Measurements from ENCODE around the gene TMEM37.

The TMEM37 gene

DNA sequence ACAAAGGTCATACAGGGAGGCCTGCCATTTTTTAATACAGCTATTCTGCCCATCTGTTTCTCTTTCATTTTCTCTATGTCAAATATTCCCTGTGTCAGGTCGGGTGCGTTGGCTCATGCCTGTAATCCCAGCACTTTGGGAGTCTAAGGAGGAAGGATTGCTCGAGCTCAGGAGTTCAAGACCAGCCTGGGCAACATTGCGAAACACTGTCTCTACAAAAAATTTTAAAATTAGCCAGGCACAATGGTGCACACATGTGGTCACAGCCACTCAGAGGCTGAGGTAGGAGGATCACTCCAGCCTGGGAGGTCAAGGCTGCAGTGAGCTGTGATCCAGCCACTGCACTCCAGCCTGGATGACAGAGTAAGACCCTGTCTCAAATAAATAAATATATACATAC is 34.7 kb downstream of the TMEM37 start:
- Histone ChIP-seq H3K9me3 (ENCODE audit: control insufficient read depth in 2 of 2, low read length in 2 of 2) (no peaks in the 10 kb centered on the region), H3K9ac (ENCODE audit: low read depth in 1 of 2, low read length in 2 of 2) (no peak overlapping the region), H3K4me3 (ENCODE audit: low read length in 2 of 2) (no peak overlapping the region), H3K4me1 (ENCODE audit: control insufficient read depth in 2 of 2, insufficient read depth in 2 of 2, low read length in 2 of 2) (no peaks in the 10 kb centered on the region), H3K36me3 (ENCODE audit: control insufficient read depth in 2 of 2, insufficient read depth in 2 of 2, low read length in 2 of 2) (no peaks in the 10 kb centered on the region), H3K27me3 (ENCODE audit: control insufficient read depth in 2 of 2, insufficient read depth in 2 of 2, low read length in 2 of 2) (no peaks in the 10 kb centered on the region), H3K27ac (ENCODE audit: low read depth in 2 of 2, low read length in 2 of 2) (no peak overlapping the region)

DNA sequence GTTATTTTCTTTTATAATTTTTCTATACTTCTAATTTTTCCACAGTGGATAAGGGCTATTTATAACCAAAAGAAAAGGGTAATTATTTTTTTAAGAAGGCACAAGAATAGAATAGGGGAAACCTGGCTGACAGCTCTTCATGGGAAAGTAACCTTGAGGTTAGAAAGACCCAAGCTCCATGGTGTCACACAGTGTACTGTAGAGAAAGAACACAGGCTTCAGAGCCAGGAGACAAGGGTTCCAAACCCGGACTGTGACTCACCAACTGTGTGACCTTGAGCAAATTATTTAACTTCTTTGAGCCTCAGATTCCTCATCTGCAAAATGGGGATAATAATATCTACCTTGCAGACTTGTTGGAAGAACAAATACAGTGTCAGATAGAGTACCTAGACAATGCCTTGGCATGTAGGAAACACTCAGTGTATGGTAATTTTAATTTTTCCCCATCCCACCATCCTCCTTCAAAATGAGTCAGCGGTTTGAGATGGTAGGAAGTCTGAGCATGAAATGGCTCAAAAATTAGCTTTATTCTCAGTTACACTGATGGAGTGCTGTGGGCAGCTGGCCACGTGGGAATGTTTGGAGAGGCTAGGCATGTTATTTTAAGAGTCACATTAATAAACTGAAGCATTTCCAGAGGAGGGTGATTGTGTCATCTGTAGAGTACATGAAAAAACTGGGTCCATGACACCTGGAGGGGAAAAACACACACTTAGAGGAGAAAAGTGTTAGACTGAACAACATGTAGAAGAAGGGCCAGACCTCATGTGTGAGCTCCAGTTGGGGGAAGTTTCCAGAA is 36.7 kb downstream of the TMEM37 start:
- H3K9me3 ChIP-seq (ENCODE audit: control insufficient read depth in 2 of 2, low read length in 2 of 2), result no peaks in the 10 kb centered on the region
- H3K27ac ChIP-seq (ENCODE audit: low read depth in 2 of 2, low read length in 2 of 2), result no peak overlapping the region
- H3K27me3 ChIP-seq (ENCODE audit: control insufficient read depth in 2 of 2, insufficient read depth in 2 of 2, low read length in 2 of 2), result no peaks in the 10 kb centered on the region
- H3K4me3 ChIP-seq (ENCODE audit: low read length in 2 of 2), result no peak overlapping the region
- H3K4me1 ChIP-seq (ENCODE audit: control insufficient read depth in 2 of 2, insufficient read depth in 2 of 2, low read length in 2 of 2), result peaks cover 0 to 4% of the 10 kb centered on the region in 2 donors
- no peaks in the 10 kb centered on the region for H3K36me3 ChIP-seq (ENCODE audit: control insufficient read depth in 2 of 2, insufficient read depth in 2 of 2, low read length in 2 of 2)
- no peak overlapping the region for H3K9ac ChIP-seq (ENCODE audit: low read depth in 1 of 2, low read length in 2 of 2)

DNA sequence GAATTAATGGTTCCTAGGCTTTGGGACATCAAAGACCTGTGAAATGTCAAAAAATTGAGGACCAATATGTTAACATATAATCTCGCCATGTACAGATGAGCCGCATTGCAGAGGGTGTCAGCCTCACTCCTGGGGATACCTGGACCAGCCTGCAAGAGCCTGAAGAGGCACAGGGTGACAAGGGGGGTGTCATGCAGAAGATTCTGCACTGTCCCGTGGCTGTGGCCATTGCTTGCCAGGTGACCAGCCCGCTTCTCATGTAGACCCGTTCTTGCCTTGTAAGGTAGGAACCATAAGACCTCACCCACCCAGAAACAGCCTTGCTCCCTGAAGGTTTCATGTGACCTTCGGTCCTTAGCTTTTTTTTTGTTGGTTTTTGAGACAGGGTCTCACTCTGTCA is 37.5 kb downstream of the TMEM37 start:
- H3K27ac ChIP-seq (ENCODE audit: low read depth in 2 of 2, low read length in 2 of 2), result no peak overlapping the region

GRCh38 chr2:119469661-119470297 is 38.1 kb downstream of the TMEM37 start:
- H3K9me3 ChIP-seq (ENCODE audit: control insufficient read depth in 2 of 2, low read length in 2 of 2), result no peaks in the 10 kb centered on the region
- H3K9ac ChIP-seq (ENCODE audit: low read depth in 1 of 2, low read length in 2 of 2), result no peak overlapping the region
- no peaks in the 10 kb centered on the region for H3K27me3 ChIP-seq (ENCODE audit: control insufficient read depth in 2 of 2, insufficient read depth in 2 of 2, low read length in 2 of 2)
- peaks cover 0 to 4% of the 10 kb centered on the region in 2 donors for H3K4me1 ChIP-seq (ENCODE audit: control insufficient read depth in 2 of 2, insufficient read depth in 2 of 2, low read length in 2 of 2)
- no peaks in the 10 kb centered on the region for H3K36me3 ChIP-seq (ENCODE audit: control insufficient read depth in 2 of 2, insufficient read depth in 2 of 2, low read length in 2 of 2)
- H3K27ac ChIP-seq (ENCODE audit: low read depth in 2 of 2, low read length in 2 of 2), result no peak overlapping the region
- H3K4me3 ChIP-seq (ENCODE audit: low read length in 2 of 2), result no peak overlapping the region

More for the DNA sequence above, 37.5 kb downstream of the TMEM37 start:
- H3K4me1 ChIP-seq (ENCODE audit: control insufficient read depth in 2 of 2, insufficient read depth in 2 of 2, low read length in 2 of 2), result peaks cover 0 to 4% of the 10 kb centered on the region in 2 donors
- no peaks in the 10 kb centered on the region for H3K27me3 ChIP-seq (ENCODE audit: control insufficient read depth in 2 of 2, insufficient read depth in 2 of 2, low read length in 2 of 2)
- H3K9me3 ChIP-seq (ENCODE audit: control insufficient read depth in 2 of 2, low read length in 2 of 2), result no peaks in the 10 kb centered on the region
- no peak overlapping the region for H3K9ac ChIP-seq (ENCODE audit: low read depth in 1 of 2, low read length in 2 of 2)
- H3K36me3 ChIP-seq (ENCODE audit: control insufficient read depth in 2 of 2, insufficient read depth in 2 of 2, low read length in 2 of 2), result no peaks in the 10 kb centered on the region
- H3K4me3 ChIP-seq (ENCODE audit: low read length in 2 of 2), result no peak overlapping the region

GRCh38 chr2:119472749-119473148 is 41.1 kb downstream of the TMEM37 start:
- Histone ChIP-seq H3K9ac (ENCODE audit: low read depth in 1 of 2, low read length in 2 of 2) (no peak overlapping the region), H3K27ac (ENCODE audit: low read depth in 2 of 2, low read length in 2 of 2) (no peak overlapping the region), H3K9me3 (ENCODE audit: control insufficient read depth in 2 of 2, low read length in 2 of 2) (no peaks in the 10 kb centered on the region), H3K4me1 (ENCODE audit: control insufficient read depth in 2 of 2, insufficient read depth in 2 of 2, low read length in 2 of 2) (peaks cover 4 to 6% of the 10 kb centered on the region in 2 donors), H3K4me3 (ENCODE audit: low read length in 2 of 2) (no peak overlapping the region), H3K36me3 (ENCODE audit: control insufficient read depth in 2 of 2, insufficient read depth in 2 of 2, low read length in 2 of 2) (no peaks in the 10 kb centered on the region), H3K27me3 (ENCODE audit: control insufficient read depth in 2 of 2, insufficient read depth in 2 of 2, low read length in 2 of 2) (no peaks in the 10 kb centered on the region)

DNA sequence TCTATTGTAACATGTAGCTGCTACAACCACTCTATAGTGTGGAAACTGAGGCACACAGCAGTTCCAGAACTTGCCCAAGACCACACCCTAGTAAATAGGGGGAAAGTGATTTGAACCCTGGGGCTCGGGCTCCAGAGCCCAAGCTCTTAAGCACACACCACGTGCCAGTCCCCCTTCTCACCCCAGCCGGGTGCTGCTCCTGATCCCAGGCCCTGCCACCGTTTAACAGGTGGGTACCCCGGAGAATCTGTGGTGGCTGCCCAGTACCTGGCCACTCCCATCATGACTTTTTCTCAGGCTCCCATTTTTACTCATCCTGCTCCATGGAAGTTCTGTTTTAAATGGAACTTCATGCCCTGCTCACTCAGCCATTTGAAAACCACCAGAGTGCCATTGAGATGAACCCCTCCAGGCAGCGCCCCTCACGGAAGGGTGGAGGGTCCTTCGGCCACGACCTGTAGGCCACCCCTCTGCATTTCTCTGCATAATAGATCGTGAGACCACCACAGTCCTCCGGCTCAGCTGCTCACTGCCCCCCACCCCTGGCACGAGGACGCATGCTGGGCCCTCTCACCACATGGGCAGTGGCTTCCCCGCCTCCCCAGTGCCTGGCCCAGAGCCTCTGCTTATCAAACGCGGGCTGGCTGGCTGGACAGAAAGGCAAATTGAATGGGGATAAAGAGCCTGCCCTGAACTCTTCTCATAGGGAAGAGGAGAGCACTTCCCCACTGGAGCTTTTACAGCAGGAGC is 42.1 kb downstream of the TMEM37 start:
- no peak overlapping the region for H3K27ac ChIP-seq (ENCODE audit: low read depth in 2 of 2, low read length in 2 of 2)
- H3K27me3 ChIP-seq (ENCODE audit: control insufficient read depth in 2 of 2, insufficient read depth in 2 of 2, low read length in 2 of 2), result no peaks in the 10 kb centered on the region
- no peaks in the 10 kb centered on the region for H3K9me3 ChIP-seq (ENCODE audit: control insufficient read depth in 2 of 2, low read length in 2 of 2)
- H3K36me3 ChIP-seq (ENCODE audit: control insufficient read depth in 2 of 2, insufficient read depth in 2 of 2, low read length in 2 of 2), result no peaks in the 10 kb centered on the region
- peaks cover 4 to 6% of the 10 kb centered on the region in 2 donors for H3K4me1 ChIP-seq (ENCODE audit: control insufficient read depth in 2 of 2, insufficient read depth in 2 of 2, low read length in 2 of 2)
- no peak overlapping the region for H3K4me3 ChIP-seq (ENCODE audit: low read length in 2 of 2)
- no peak overlapping the region for H3K9ac ChIP-seq (ENCODE audit: low read depth in 1 of 2, low read length in 2 of 2)

GRCh38 chr2:119474371-119475224 is 42.9 kb downstream of the TMEM37 start:
- no peak overlapping the region for H3K27ac ChIP-seq (ENCODE audit: low read depth in 2 of 2, low read length in 2 of 2)
- H3K36me3 ChIP-seq (ENCODE audit: control insufficient read depth in 2 of 2, insufficient read depth in 2 of 2, low read length in 2 of 2), result no peaks in the 10 kb centered on the region
- H3K9me3 ChIP-seq (ENCODE audit: control insufficient read depth in 2 of 2, low read length in 2 of 2), result no peaks in the 10 kb centered on the region
- H3K27me3 ChIP-seq (ENCODE audit: control insufficient read depth in 2 of 2, insufficient read depth in 2 of 2, low read length in 2 of 2), result no peaks in the 10 kb centered on the region
- H3K9ac ChIP-seq (ENCODE audit: low read depth in 1 of 2, low read length in 2 of 2), result no peak overlapping the region
- H3K4me3 ChIP-seq (ENCODE audit: low read length in 2 of 2), result no peak overlapping the region
- H3K4me1 ChIP-seq (ENCODE audit: control insufficient read depth in 2 of 2, insufficient read depth in 2 of 2, low read length in 2 of 2), result peaks cover 4 to 6% of the 10 kb centered on the region in 2 donors

DNA sequence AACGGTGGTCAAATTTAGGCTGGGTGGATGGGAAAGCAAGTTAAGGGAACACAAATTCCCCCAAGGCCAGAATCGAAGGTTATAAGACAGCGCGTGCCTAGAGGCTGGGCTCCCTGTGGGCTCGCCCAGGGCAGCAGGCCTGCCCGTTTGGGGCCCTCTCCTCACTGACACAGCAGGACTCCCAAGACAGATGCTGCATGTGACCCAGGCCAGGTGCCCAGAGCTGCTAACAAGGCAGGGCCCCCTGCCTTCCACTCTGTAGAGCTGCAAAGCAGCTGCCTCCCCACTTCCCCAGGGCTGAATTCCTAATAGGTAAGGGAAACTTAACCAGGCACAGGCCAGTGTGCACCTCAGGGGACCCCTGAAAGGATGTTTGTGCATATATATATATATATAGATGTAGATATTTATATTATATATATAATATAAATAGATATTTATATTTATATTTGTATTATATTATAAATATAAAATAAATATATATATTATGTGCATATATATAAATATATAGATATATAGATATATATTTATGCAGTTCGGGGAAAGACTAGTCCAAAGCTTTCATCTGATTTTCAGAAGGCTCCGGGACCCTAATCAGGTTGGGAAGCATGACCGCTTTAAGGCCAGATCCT is 43.7 kb downstream of the TMEM37 start:
- no peaks in the 10 kb centered on the region for H3K9me3 ChIP-seq (ENCODE audit: control insufficient read depth in 2 of 2, low read length in 2 of 2)
- H3K36me3 ChIP-seq (ENCODE audit: control insufficient read depth in 2 of 2, insufficient read depth in 2 of 2, low read length in 2 of 2), result no peaks in the 10 kb centered on the region
- no peak overlapping the region for H3K4me3 ChIP-seq (ENCODE audit: low read length in 2 of 2)
- no peak overlapping the region for H3K27ac ChIP-seq (ENCODE audit: low read depth in 2 of 2, low read length in 2 of 2)
- H3K4me1 ChIP-seq (ENCODE audit: control insufficient read depth in 2 of 2, insufficient read depth in 2 of 2, low read length in 2 of 2), result peaks cover 4 to 6% of the 10 kb centered on the region in 2 donors
- no peak overlapping the region for H3K9ac ChIP-seq (ENCODE audit: low read depth in 1 of 2, low read length in 2 of 2)
- H3K27me3 ChIP-seq (ENCODE audit: control insufficient read depth in 2 of 2, insufficient read depth in 2 of 2, low read length in 2 of 2), result no peaks in the 10 kb centered on the region

DNA sequence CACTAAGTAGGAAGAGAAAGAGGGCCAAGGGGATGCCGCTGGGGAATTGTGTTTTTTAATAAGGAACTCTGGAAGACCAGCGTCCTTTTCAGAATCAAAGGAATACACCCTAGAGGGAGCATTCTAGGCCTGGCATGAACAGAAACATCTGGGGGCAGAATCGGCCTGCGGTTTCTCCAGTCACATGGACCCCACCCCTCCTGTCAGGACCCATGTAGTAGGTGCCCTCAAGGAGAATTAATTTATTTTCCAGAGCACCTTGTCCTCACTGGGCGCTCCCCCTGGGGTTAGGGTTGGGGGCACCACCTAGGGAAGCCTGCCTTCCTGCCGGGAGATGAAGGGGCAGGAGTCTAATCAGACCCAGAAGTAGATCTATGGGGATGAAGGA is 44.2 kb downstream of the TMEM37 start:
- Histone ChIP-seq H3K4me3 (ENCODE audit: low read length in 2 of 2) (no peak overlapping the region), H3K4me1 (ENCODE audit: control insufficient read depth in 2 of 2, insufficient read depth in 2 of 2, low read length in 2 of 2) (peaks cover 4 to 6% of the 10 kb centered on the region in 2 donors), H3K36me3 (ENCODE audit: control insufficient read depth in 2 of 2, insufficient read depth in 2 of 2, low read length in 2 of 2) (no peaks in the 10 kb centered on the region), H3K27me3 (ENCODE audit: control insufficient read depth in 2 of 2, insufficient read depth in 2 of 2, low read length in 2 of 2) (no peaks in the 10 kb centered on the region), H3K9ac (ENCODE audit: low read depth in 1 of 2, low read length in 2 of 2) (no peak overlapping the region), H3K27ac (ENCODE audit: low read depth in 2 of 2, low read length in 2 of 2) (no peak overlapping the region), H3K9me3 (ENCODE audit: control insufficient read depth in 2 of 2, low read length in 2 of 2) (no peaks in the 10 kb centered on the region)
